ENCODE data around the gene LMTK3. TPM values are rescaled to one million over a fixed set of nuclear protein-coding genes. Genes with fewer than 3 reads are reported as not detected.

Gene LMTK3
- total RNA-seq, 1 experiment from 2014 or later = not detected

Other genes starting within 250 kb of the LMTK3 start
- not detected in 2 replicates for gene ZNF114, start 241.8 kb downstream of the LMTK3 start, total RNA-seq (2014; rRNA removed; shearing (Covaris generic); ENCODE audit: low replicate concordance)
- gene EMP3, start 186.3 kb downstream of the LMTK3 start, total RNA-seq (2014; rRNA removed; shearing (Covaris generic); ENCODE audit: low replicate concordance) = 149 and 258 TPM in 2 replicates
- gene TMEM143, start 147.9 kb downstream of the LMTK3 start, total RNA-seq (2014; rRNA removed; shearing (Covaris generic); ENCODE audit: low replicate concordance) = 3.4 and 5.1 TPM in 2 replicates
- not detected in 2 replicates for gene SYNGR4, start 147.5 kb downstream of the LMTK3 start, total RNA-seq (2014; rRNA removed; shearing (Covaris generic); ENCODE audit: low replicate concordance)
- gene KDELR1, start 120.3 kb downstream of the LMTK3 start, total RNA-seq (2014; rRNA removed; shearing (Covaris generic); ENCODE audit: low replicate concordance) = 51.3 and 103 TPM in 2 replicates
- gene GRIN2D, start 118.2 kb downstream of the LMTK3 start, total RNA-seq (2014; rRNA removed; shearing (Covaris generic); ENCODE audit: low replicate concordance) = 0.03 TPM in 1 of 2 replicates, not detected in the other
- 86.6 and 138 TPM in 2 replicates for gene GRWD1, start 65.9 kb downstream of the LMTK3 start, total RNA-seq (2014; rRNA removed; shearing (Covaris generic); ENCODE audit: low replicate concordance)
- 0.22 and 0.43 TPM in 2 replicates for gene KCNJ14, start 56.3 kb downstream of the LMTK3 start, total RNA-seq (2014; rRNA removed; shearing (Covaris generic); ENCODE audit: low replicate concordance)
- gene CYTH2, start 42.5 kb downstream of the LMTK3 start, total RNA-seq (2014; rRNA removed; shearing (Covaris generic); ENCODE audit: low replicate concordance) = 84.7 and 163 TPM in 2 replicates
- 0.49 TPM in 1 of 2 replicates, not detected in the other for gene SULT2B1, start 40.3 kb upstream of the LMTK3 start, total RNA-seq (2014; rRNA removed; shearing (Covaris generic); ENCODE audit: low replicate concordance)
- gene SPACA4, start 94.9 kb upstream of the LMTK3 start, total RNA-seq (2014; rRNA removed; shearing (Covaris generic); ENCODE audit: low replicate concordance) = not detected in 2 replicates
- gene FAM83E, start 103.2 kb upstream of the LMTK3 start, total RNA-seq (2014; rRNA removed; shearing (Covaris generic); ENCODE audit: low replicate concordance) = not detected in 2 replicates
- 3,057 and 3,727 TPM in 2 replicates for gene RPL18, start 107.3 kb upstream of the LMTK3 start, total RNA-seq (2014; rRNA removed; shearing (Covaris generic); ENCODE audit: low replicate concordance)
- 6.7 and 8.6 TPM in 2 replicates for gene SPHK2, start 107.7 kb upstream of the LMTK3 start, total RNA-seq (2014; rRNA removed; shearing (Covaris generic); ENCODE audit: low replicate concordance)
- gene DBP, start 125.5 kb upstream of the LMTK3 start, total RNA-seq (2014; rRNA removed; shearing (Covaris generic); ENCODE audit: low replicate concordance) = 9.3 and 14.5 TPM in 2 replicates
- 1.3 TPM in 1 of 2 replicates, not detected in the other for gene CA11, start 134.4 kb upstream of the LMTK3 start, total RNA-seq (2014; rRNA removed; shearing (Covaris generic); ENCODE audit: low replicate concordance)
- gene NTN5, start 161.2 kb upstream of the LMTK3 start, total RNA-seq (2014; rRNA removed; shearing (Covaris generic); ENCODE audit: low replicate concordance) = not detected in 2 replicates
- gene FUT2, start 184.1 kb upstream of the LMTK3 start, total RNA-seq (2014; rRNA removed; shearing (Covaris generic); ENCODE audit: low replicate concordance) = not detected in 2 replicates
- gene MAMSTR, start 207.9 kb upstream of the LMTK3 start, total RNA-seq (2014; rRNA removed; shearing (Covaris generic); ENCODE audit: low replicate concordance) = 0.79 TPM in 1 of 2 replicates, not detected in the other
- 0.72 TPM in 1 of 2 replicates, not detected in the other for gene RASIP1, start 228.8 kb upstream of the LMTK3 start, total RNA-seq (2014; rRNA removed; shearing (Covaris generic); ENCODE audit: low replicate concordance)
- not detected in 2 replicates for gene IZUMO1, start 235.1 kb upstream of the LMTK3 start, total RNA-seq (2014; rRNA removed; shearing (Covaris generic); ENCODE audit: low replicate concordance)
- 0.07 and 0.16 TPM in 2 replicates for gene FUT1, start 240.8 kb upstream of the LMTK3 start, total RNA-seq (2014; rRNA removed; shearing (Covaris generic); ENCODE audit: low replicate concordance)
- not detected in 2 replicates for gene FGF21, start 243.7 kb upstream of the LMTK3 start, total RNA-seq (2014; rRNA removed; shearing (Covaris generic); ENCODE audit: low replicate concordance)